Lower leg skin (tissue), 3 donors: ENCODE data around the gene RCBTB2.

Experiments used
- POLR2A ChIP-seq, 2 donors: fragments of 450-650 bp; IDR thresholded peaks; one replicate each; pipeline ENCODE4 v1.6.1; 2016 to 2017; ENCODE audit warnings: antibody characterized with exemption in 2 of 2, mild to moderate bottlenecking in 1 of 2, moderate library complexity in 1 of 2
- TF ChIP-seq, protein P1 (sequence below), 3 donors: fragments of 450-650 bp; IDR thresholded peaks; one replicate each; pipeline ENCODE4 v1.5.1; 2016; ENCODE audit warnings: antibody characterized with exemption in 3 of 3, mild to moderate bottlenecking in 3 of 3, moderate library complexity in 2 of 3

DNA sequence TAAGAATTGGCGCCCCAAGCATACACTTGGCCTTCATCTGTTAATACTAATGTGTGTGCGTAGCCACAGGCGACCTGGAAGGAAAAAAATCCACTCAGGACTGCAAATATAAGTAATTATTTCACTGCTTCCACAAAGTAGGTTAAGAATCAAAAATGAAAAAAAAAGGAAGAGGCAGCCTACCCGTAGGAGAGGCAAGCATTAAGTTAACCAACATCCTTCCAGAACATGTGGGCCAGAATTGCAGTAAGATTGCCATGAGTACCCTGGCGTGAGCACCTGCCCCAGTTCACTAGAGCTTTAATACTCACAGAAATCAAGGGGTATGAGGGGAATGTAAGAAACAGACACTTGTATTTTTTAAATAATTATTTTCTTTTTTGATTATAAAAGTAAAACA is 22.2 kb downstream of the RCBTB2 start:
- TF ChIP-seq, protein P1, sequence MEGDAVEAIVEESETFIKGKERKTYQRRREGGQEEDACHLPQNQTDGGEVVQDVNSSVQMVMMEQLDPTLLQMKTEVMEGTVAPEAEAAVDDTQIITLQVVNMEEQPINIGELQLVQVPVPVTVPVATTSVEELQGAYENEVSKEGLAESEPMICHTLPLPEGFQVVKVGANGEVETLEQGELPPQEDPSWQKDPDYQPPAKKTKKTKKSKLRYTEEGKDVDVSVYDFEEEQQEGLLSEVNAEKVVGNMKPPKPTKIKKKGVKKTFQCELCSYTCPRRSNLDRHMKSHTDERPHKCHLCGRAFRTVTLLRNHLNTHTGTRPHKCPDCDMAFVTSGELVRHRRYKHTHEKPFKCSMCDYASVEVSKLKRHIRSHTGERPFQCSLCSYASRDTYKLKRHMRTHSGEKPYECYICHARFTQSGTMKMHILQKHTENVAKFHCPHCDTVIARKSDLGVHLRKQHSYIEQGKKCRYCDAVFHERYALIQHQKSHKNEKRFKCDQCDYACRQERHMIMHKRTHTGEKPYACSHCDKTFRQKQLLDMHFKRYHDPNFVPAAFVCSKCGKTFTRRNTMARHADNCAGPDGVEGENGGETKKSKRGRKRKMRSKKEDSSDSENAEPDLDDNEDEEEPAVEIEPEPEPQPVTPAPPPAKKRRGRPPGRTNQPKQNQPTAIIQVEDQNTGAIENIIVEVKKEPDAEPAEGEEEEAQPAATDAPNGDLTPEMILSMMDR (IDR thresholded peaks at IDR 0.05), result no peak
- no peak for TF ChIP-seq POLR2A (IDR thresholded peaks at IDR 0.05)
